Liver (tissue), 9 donors: ENCODE measurements around the gene RAPH1. TPM values are rescaled to one million over a fixed set of nuclear protein-coding genes. Genes with fewer than 3 reads are reported as not detected.

Source experiments
- DNase-seq: peaks from one replicate; pipeline ENCODE4 v3.0.0-alpha.2; 2017; ENCODE audit warnings: low spot score
- H3K27ac ChIP-seq, 2 donors: one replicate each; pipeline ENCODE4 v1.7.0; 2013; ENCODE audit warnings: inconsistent platforms in 2 of 2, low read length in 2 of 2, control low read depth in 1 of 2, low read depth in 1 of 2, mild to moderate bottlenecking in 1 of 2
- H3K27me3 ChIP-seq, 4 donors: one replicate each; pipeline versions ENCODE4 v1.6.1 to v1.7.0; 2013; ENCODE audit warnings: low read length in 3 of 4, inconsistent platforms in 1 of 4, mild to moderate bottlenecking in 1 of 4, moderate library complexity in 1 of 4; ENCODE audit not compliant: control insufficient read depth in 4 of 4, insufficient read depth in 4 of 4
- H3K36me3 ChIP-seq, 4 donors: one replicate each; pipeline versions ENCODE4 v1.6.1 to v1.7.0; 2013; ENCODE audit warnings: low read length in 3 of 4, mild to moderate bottlenecking in 3 of 4, low read depth in 1 of 4, moderate library complexity in 1 of 4; ENCODE audit not compliant: control insufficient read depth in 4 of 4, insufficient read depth in 3 of 4
- H3K4me1 ChIP-seq, 4 donors: one replicate each; pipeline versions ENCODE4 v1.6.1 to v1.7.0; 2013; ENCODE audit warnings: low read length in 3 of 4, mild to moderate bottlenecking in 3 of 4, moderate library complexity in 1 of 4; ENCODE audit not compliant: control insufficient read depth in 4 of 4, insufficient read depth in 4 of 4
- H3K4me3 ChIP-seq, 3 donors: one replicate each; pipeline versions ENCODE4 v1.6.1 to v1.7.0; 2013; ENCODE audit warnings: low read length in 3 of 3, control low read depth in 1 of 3, low read depth in 1 of 3, mild to moderate bottlenecking in 1 of 3
- H3K9ac ChIP-seq, 2 donors: one replicate each; pipeline ENCODE4 v1.7.0; 2013; ENCODE audit warnings: low read length in 2 of 2, mild to moderate bottlenecking in 2 of 2, moderate library complexity in 2 of 2, control low read depth in 1 of 2, low read depth in 1 of 2
- H3K9me3 ChIP-seq, 4 donors: one replicate each; pipeline versions ENCODE4 v1.6.1 to v1.7.0; 2013; ENCODE audit warnings: low read length in 3 of 4; ENCODE audit not compliant: control insufficient read depth in 4 of 4
- EGR1 ChIP-seq, 2 donors: IDR thresholded peaks; 2 replicates each; pipeline ENCODE4 v1.6.1; 2016 to 2018; ENCODE audit warnings: antibody characterized with exemption in 2 of 2, low read depth in 2 of 2
- FOXA1 ChIP-seq: IDR thresholded peaks from 2 replicates; pipeline ENCODE4 v1.6.1; 2016; ENCODE audit warnings: antibody characterized with exemption
- FOXA2 ChIP-seq: IDR thresholded peaks from 2 replicates; pipeline ENCODE4 v1.6.1; 2016; ENCODE audit warnings: antibody characterized with exemption
- GABPA ChIP-seq, 2 donors: IDR thresholded peaks in 1 of 2; conservative IDR thresholded peaks in 1 of 2; 2 replicates each; pipeline ENCODE4 v1.6.1; 2016; ENCODE audit warnings: antibody characterized with exemption in 2 of 2, mild to moderate bottlenecking in 1 of 2, moderate library complexity in 1 of 2
- HNF4A ChIP-seq, 2 donors: conservative IDR thresholded peaks; 2 replicates each; pipeline ENCODE4 v1.6.1; 2016; ENCODE audit warnings: antibody characterized with exemption in 2 of 2, mild to moderate bottlenecking in 2 of 2
- JUND ChIP-seq, 2 donors: IDR thresholded peaks; 2 replicates each; pipeline ENCODE4 v1.6.1; 2016; ENCODE audit warnings: antibody characterized with exemption in 2 of 2
- SP1 ChIP-seq: IDR thresholded peaks from 2 replicates; pipeline ENCODE4 v1.6.1; 2018; ENCODE audit warnings: antibody characterized with exemption, mild to moderate bottlenecking
- TAF1 ChIP-seq: conservative IDR thresholded peaks from 2 replicates; pipeline ENCODE4 v1.6.1; 2016; ENCODE audit warnings: antibody characterized with exemption, mild to moderate bottlenecking
- YY1 ChIP-seq: IDR thresholded peaks from 2 replicates; pipeline ENCODE4 v1.6.1; 2016; ENCODE audit warnings: antibody characterized with exemption, mild to moderate bottlenecking
- WGBS: extraction: QIAGEN DNeasy Blood & Tissue Kit; methylation state at CpG from one replicate; pipeline ENCODE4 v1.1.7; 2013; 5-methylcytosine and 5-hydroxymethylcytosine counted together
- polyA plus RNA-seq, 2 donors: library from polyadenylated mRNA; stranded (reverse) in 1 of 2; unstranded in 1 of 2; fragments of 200-250 nt in 1 of 2; fragments of >200 nt in 1 of 2; fragmentation: Nextera tagmentation in 1 of 2; extraction: Ambion mirVana in 1 of 2; gene quantifications; one replicate each; pipeline versions ENCODE4 v1.2.1 to v1.2.3, GENCODE V29; 2013 to 2015
- total RNA-seq, 2 donors: library from RNA; depleted of rRNA; stranded (reverse); fragments of >200 nt; gene quantifications; one replicate each; pipeline ENCODE4 v1.2.3, GENCODE V29; 2014
- TF ChIP-seq, protein P1 (sequence below): IDR thresholded peaks from 2 replicates; pipeline ENCODE4 v1.6.1; 2016; ENCODE audit warnings: antibody characterized with exemption, mild to moderate bottlenecking
- TF ChIP-seq, protein P2 (sequence below): IDR thresholded peaks from 2 replicates; pipeline ENCODE4 v1.6.1; 2016; ENCODE audit warnings: antibody characterized with exemption
- TF ChIP-seq, protein P3 (sequence below): fragments of 150-350 bp; IDR thresholded peaks from 2 replicates; pipeline ENCODE4 v1.5.1; 2017; ENCODE audit warnings: improper control_type of control experiment, low read depth, low read length; ENCODE audit not compliant: missing input control
- TF ChIP-seq, protein P4 (sequence below): IDR thresholded peaks from 2 replicates; pipeline ENCODE4 v1.6.1; 2016; ENCODE audit warnings: antibody characterized with exemption
- TF ChIP-seq, protein P5 (sequence below): IDR thresholded peaks from 2 replicates; pipeline ENCODE4 v1.6.1; 2016; ENCODE audit warnings: antibody characterized with exemption
- donor health status: healthy.
- donor health status: healthy.
- donor health status: healthy.
- donor health status: healthy.
- donor health status: healthy.

Gene RAPH1
- total and polyA plus RNA-seq, 4 donors, result 7.0 to 83.1 (median 19.4) TPM

DNA sequence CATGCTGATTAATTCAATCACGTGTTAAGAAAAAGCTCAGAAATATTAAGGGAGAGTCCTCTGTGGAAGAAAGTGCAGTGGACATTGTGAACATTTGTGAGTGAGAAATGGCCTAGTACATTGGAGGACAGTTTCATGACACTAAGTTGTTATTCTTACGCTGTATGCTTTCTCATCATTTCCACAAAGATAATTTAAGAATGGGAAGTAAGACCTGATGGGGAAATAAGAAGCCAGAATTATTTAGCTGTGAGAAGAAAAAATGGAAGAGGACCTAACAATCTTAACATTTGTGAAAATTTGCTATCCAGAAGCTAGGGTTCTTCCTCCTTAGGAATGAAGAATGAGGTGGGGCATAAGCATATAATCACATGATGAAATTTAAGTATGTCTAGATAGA is 15.2 kb upstream of the RAPH1 start:
- DNase-seq, result no peak

DNA sequence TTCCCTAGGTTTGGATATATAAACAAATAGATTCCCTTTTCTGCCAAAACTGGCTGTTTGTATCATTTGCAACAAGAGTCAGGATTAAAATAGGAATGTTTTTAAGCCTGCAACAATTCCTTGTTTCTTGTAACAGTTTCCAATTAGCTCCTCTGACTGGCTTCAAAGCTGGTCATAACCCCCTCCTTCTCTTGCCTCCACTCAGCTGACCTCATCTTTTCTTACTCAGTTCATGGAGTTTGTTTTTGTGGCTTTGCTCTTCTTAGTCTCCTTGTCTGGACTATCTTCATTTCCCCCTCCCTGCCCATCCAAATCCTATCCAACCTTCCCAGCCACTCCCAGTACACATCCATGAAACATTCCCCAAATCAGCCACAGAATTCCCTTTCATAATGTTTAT is 14.3 kb upstream of the RAPH1 start:
- TF ChIP-seq, protein P1, sequence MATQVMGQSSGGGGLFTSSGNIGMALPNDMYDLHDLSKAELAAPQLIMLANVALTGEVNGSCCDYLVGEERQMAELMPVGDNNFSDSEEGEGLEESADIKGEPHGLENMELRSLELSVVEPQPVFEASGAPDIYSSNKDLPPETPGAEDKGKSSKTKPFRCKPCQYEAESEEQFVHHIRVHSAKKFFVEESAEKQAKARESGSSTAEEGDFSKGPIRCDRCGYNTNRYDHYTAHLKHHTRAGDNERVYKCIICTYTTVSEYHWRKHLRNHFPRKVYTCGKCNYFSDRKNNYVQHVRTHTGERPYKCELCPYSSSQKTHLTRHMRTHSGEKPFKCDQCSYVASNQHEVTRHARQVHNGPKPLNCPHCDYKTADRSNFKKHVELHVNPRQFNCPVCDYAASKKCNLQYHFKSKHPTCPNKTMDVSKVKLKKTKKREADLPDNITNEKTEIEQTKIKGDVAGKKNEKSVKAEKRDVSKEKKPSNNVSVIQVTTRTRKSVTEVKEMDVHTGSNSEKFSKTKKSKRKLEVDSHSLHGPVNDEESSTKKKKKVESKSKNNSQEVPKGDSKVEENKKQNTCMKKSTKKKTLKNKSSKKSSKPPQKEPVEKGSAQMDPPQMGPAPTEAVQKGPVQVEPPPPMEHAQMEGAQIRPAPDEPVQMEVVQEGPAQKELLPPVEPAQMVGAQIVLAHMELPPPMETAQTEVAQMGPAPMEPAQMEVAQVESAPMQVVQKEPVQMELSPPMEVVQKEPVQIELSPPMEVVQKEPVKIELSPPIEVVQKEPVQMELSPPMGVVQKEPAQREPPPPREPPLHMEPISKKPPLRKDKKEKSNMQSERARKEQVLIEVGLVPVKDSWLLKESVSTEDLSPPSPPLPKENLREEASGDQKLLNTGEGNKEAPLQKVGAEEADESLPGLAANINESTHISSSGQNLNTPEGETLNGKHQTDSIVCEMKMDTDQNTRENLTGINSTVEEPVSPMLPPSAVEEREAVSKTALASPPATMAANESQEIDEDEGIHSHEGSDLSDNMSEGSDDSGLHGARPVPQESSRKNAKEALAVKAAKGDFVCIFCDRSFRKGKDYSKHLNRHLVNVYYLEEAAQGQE, result no peak
- no peak for TF ChIP-seq TAF1
- TF ChIP-seq HNF4A (conservative IDR thresholded peaks at IDR 0.05), result no peak
- TF ChIP-seq YY1, result no peak
- no peak for TF ChIP-seq SP1
- no peak for TF ChIP-seq JUND (IDR thresholded peaks at IDR 0.05)
- Histone ChIP-seq H3K4me1 (peaks cover 0 to 15% (median 12%) of the 10 kb centered on the region in 4 donors), H3K27me3 (no peaks in the 10 kb centered on the region), H3K9ac (no peak overlapping the region), H3K36me3 (no peaks in the 10 kb centered on the region), H3K4me3 (no peak overlapping the region), H3K9me3 (no peaks in the 10 kb centered on the region), H3K27ac (no peak overlapping the region)
- no peak for DNase-seq

More for the DNA sequence above, 15.2 kb upstream of the RAPH1 start:
- no peaks in the 10 kb centered on the region for H3K27me3 ChIP-seq
- peaks cover 0 to 11% (median 9%) of the 10 kb centered on the region in 4 donors for H3K4me1 ChIP-seq
- WGBS, result 94% methylated on average over 2 of the region's 2 CpGs
- no peak overlapping the region for H3K9ac ChIP-seq
- H3K4me3 ChIP-seq, result no peak overlapping the region
- no peaks in the 10 kb centered on the region for H3K36me3 ChIP-seq
- H3K9me3 ChIP-seq, result no peaks in the 10 kb centered on the region
- TF ChIP-seq EGR1 (IDR thresholded peaks at IDR 0.05; ENCODE audit: low read depth in 2 of 2) (no peak), FOXA1 (no peak), SP1 (no peak), GABPA (IDR thresholded peaks at IDR 0.05 in 1 of 2, conservative IDR thresholded peaks at IDR 0.05 in 1 of 2) (no peak), JUND (IDR thresholded peaks at IDR 0.05) (no peak), YY1 (no peak), FOXA2 (no peak)
- TF ChIP-seq, protein P1, result no peak
- TF ChIP-seq, protein P2, sequence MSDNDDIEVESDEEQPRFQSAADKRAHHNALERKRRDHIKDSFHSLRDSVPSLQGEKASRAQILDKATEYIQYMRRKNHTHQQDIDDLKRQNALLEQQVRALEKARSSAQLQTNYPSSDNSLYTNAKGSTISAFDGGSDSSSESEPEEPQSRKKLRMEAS, result no peak
- TF ChIP-seq, protein P3, sequence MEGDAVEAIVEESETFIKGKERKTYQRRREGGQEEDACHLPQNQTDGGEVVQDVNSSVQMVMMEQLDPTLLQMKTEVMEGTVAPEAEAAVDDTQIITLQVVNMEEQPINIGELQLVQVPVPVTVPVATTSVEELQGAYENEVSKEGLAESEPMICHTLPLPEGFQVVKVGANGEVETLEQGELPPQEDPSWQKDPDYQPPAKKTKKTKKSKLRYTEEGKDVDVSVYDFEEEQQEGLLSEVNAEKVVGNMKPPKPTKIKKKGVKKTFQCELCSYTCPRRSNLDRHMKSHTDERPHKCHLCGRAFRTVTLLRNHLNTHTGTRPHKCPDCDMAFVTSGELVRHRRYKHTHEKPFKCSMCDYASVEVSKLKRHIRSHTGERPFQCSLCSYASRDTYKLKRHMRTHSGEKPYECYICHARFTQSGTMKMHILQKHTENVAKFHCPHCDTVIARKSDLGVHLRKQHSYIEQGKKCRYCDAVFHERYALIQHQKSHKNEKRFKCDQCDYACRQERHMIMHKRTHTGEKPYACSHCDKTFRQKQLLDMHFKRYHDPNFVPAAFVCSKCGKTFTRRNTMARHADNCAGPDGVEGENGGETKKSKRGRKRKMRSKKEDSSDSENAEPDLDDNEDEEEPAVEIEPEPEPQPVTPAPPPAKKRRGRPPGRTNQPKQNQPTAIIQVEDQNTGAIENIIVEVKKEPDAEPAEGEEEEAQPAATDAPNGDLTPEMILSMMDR, result no peak
- TF ChIP-seq, protein P4, sequence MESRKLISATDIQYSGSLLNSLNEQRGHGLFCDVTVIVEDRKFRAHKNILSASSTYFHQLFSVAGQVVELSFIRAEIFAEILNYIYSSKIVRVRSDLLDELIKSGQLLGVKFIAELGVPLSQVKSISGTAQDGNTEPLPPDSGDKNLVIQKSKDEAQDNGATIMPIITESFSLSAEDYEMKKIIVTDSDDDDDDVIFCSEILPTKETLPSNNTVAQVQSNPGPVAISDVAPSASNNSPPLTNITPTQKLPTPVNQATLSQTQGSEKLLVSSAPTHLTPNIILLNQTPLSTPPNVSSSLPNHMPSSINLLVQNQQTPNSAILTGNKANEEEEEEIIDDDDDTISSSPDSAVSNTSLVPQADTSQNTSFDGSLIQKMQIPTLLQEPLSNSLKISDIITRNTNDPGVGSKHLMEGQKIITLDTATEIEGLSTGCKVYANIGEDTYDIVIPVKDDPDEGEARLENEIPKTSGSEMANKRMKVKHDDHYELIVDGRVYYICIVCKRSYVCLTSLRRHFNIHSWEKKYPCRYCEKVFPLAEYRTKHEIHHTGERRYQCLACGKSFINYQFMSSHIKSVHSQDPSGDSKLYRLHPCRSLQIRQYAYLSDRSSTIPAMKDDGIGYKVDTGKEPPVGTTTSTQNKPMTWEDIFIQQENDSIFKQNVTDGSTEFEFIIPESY, result no peak
- TF ChIP-seq, protein P5, sequence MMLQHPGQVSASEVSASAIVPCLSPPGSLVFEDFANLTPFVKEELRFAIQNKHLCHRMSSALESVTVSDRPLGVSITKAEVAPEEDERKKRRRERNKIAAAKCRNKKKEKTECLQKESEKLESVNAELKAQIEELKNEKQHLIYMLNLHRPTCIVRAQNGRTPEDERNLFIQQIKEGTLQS, result no peak
- no peak overlapping the region for H3K27ac ChIP-seq
